HG03175 (cell line): ENCODE measurements around the gene CTDP1.
"Not testable (repeated sequence)": the region's sequence is repeated elsewhere in the genome, so short reads cannot be mapped to it uniquely, and the experiment has no call there.

Experiments used
- ATAC-seq: cut with Tn5 transposase; IDR thresholded peaks from one replicate; pipeline ENCODE4 v1.9.1; 2021; ENCODE audit warnings: mild to moderate bottlenecking, moderate library complexity; ENCODE audit not compliant: unreplicated experiment

CTDP1 gene

DNA sequence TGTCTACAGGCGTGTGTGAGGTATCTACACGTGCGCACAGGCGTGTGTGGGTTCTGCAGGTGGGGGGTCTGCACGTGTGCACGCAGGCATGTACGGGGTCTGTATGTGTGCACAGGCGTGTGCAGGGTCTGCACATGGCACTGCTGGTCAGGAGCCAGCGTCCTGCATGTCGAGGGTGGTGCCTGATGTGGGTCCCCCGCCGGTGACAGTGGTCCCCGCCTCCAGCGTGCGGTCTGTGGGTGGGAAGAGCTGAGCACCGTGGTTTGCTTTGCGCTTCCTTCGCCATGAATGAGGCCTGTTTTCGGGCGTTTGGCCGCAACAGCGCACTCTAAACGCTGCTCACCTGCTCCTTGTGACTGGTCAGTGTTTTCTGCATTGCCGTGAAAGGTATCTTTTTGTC, 57.2 kb downstream of the CTDP1 start:
- no peak for ATAC-seq

DNA sequence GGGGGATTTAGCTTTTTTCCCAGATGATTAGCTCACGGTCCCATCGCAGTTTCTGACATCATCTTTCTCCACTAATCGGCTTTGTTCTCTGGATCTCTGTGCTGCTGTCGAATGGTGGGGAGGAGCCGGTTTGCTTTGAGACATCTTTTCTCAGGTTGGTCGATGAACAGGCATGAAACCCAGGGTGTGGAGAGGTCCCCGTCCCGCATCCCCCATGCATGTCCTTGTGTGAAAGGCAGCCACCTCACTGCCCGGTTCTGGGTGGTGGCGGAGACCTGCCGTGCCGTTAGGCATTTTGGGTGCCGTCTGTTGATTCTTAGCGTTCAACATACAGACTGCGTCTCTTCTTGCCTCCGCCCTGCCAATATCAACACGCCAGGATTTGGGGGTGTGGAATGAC, 57.8 kb downstream of the CTDP1 start:
- no peak for ATAC-seq

DNA sequence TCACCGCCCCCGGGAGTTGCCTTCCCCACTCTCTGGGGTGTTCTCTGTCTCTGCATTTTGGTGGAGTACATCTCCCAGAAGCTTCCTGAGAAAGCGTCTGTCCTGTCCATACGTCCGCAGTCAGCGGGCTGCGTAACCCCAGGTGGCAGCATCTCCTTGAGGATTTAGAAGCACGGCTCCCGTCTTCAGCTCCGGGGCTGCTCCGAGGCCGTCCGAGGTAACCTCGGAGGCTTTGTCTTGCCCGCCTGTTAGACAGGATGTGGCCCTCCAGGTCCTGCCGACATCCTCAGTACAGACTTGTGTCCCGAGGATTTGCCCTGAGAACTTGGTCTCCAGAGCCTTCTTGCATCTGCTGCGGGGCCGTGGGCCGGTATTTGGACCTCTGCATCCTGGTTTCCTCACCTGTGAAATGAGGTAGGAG, 58.4 kb downstream of the CTDP1 start:
- ATAC-seq: no peak

DNA sequence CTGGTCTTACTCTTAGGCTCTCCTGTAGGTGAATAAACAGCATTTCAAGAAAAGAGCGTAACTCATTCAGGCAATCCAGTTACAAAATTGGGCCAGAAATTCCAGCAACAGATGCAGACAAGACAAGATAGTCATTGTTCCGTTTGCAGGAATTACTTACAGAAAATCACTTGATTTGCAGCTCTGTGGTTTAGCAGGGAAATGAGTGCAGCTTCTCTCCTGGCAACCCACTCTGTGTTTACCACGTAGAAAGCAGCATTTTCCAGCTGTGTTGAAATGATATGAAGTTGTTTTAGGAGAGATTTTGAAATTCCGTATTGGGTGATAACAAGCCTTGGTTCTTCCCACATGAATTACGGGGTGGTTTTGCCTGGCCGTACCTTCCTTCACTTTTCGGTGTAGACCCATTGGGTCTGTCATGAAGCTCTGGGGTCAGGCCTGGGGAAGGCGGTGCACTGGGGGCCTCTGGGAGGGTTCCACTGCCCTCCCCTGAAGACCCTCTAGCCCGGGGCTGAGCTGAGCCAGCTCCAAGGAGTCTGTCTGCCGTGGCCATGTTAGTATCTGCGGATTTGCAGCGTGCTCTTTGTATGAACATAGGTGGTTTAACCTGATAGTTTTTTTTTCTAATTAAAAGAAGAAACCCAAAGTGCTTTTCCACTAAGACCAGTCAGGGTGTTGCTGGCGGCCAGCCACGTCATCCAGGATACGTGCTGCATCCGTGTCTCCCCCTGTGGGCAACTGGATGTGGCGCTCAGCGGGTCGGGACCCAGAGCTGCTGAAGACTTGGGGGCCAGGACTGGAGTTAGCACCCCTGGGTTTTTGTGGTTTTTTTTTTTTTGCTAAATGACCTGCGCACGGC, 59.2 kb downstream of the CTDP1 start:
- no peak for ATAC-seq

DNA sequence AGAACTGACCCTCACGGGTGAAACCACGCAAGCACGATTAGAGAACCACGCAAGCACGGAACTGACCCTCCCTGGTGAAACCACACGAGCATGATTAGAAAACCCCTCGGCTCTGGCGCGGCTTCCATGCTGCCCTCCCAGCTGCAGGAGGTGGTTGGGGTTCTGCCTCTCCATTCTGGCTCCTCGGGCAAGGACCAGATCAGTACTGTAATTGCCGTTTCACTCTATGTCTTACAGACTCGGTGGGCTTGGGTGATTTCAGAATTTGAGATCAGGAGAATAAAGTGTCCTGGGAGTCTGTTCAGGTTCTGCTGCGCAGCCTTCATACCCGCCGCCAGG, 59.8 kb downstream of the CTDP1 start:
- no peak for ATAC-seq

DNA sequence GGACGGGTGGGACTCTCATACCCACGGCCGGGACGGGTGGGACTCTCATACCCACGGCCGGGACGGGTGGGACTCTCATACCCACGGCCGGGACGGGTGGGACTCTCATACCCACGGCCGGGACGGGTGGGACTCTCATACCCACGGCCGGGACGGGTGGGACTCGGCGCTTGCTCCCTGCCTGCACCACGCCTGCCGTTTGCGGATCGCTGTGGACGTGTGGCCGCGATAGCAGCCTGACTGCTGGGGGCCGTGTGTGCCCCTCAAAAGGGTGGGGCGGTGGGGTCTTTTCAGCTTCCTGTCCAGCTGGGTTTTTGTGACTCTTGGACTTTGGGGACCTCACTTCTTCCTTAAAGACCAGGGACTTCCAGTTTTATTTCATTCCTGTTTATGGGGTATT, 60.4 kb downstream of the CTDP1 start:
- ATAC-seq: not testable (repeated sequence)

DNA sequence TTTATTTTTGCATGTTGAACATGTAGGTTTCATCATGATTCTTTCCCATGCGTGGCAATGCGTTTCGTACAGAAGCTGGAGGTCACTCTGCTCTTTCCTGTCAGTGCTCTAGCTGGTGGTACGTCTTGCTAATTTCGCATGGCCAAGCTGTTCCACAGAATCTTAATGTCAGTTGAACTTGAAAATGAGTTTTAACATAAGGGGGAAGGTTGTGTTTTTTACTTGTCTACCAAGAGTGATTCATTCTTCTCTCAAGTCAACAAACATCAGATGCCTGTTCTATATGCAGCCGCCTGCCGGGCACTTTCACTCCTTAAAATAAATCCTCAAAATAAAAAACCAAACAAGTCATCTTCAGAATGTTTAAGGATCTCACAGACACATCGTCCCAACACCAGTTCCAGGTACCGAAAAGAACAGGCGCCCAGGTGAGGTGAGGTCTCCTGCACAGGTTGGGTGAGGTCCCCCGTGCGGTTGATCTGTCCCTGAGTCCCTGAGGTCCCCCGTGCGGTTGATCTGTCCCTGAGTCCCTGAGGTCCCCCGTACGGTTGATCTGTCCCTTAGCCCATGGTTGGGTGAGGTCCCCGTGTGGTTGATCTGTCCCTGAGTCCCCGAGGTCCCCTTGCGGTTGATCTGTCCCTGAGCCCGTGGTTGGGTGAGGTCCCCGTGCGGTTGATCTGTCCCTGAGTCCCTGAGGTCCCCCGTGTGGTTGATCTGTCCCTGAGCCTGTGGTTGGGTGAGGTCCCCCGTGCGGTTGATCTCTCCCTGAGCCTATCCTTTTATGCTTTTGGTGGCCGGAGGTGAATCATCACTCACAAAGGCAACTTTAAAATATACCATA, 61.1 kb downstream of the CTDP1 start:
- no peak for ATAC-seq

DNA sequence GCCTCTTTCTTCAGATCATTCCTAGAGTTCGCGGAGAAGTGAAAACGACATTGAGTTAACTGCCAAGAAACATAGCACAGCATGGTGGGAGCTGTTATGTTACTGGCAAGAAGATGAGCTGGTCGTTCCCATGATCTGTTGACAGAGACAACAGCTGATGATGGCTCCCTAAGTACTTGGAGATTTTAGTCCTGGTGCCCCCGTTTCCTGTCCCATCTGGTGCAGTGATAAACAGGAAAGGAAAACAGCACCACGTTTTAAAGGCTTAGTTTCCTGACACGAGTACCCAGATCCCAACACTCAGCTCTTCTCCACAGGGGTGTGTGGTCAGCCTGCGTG, 61.7 kb downstream of the CTDP1 start:
- ATAC-seq: no peak

DNA sequence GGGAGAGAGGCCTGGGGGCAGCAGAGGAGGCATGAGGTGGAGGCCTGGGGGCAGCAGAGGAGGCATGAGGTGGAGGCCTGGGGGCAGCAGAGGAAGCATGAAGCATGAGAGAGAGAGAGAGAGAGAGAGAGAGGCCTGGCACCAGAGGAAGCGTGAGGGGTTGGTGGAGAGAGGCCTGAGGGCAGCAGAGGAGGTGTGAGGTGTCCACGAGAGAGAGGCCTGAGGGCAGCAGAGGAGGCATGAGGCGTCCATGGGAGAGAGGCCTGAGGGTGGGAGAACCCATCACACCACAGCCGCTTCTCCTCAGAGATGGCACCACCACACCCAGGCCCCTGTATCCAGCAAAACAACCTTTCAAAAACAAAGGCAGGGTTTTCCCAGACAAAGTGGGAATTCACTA, 62.5 kb downstream of the CTDP1 start:
- no peak for ATAC-seq

DNA sequence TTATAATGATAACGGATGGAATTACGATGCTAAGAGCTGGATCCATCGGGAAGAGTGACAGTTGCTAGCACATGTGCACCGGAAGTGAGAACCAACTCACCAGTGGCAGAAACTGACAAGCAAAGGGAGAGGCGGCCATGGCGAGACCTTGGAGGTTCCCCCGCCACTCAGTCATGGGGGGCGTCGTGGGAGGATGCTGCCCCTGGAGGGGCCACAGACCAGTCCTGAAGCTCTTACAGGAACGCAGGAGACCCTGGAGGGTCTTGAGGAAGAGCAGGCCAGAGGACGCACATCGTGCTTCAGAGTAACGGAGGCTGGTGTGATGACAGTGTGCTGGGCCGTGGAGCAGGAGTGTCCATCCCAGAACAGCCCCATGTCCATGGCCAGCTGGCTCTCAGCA, 65.0 kb downstream of the CTDP1 start:
- ATAC-seq: no peak

DNA sequence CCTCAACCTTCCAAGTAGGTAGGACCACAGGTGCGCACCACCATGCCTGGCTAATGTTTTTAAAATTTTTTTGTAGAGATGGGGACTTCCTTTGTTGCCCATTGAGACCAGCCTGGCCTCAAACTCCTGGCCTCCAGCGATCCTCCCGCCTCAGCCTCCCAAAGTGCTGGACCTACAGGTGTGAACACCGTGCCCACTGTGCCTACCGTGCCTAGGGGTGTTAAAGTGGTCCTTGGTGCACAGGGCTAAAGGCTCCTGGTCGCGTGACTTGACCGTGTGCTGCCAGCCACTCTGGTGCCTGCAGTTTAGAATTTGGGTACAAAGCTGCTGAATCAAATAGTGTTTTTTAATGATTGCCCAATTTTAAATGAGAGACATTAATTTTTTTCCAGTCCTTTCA, 67.1 kb downstream of the CTDP1 start:
- no peak for ATAC-seq

DNA sequence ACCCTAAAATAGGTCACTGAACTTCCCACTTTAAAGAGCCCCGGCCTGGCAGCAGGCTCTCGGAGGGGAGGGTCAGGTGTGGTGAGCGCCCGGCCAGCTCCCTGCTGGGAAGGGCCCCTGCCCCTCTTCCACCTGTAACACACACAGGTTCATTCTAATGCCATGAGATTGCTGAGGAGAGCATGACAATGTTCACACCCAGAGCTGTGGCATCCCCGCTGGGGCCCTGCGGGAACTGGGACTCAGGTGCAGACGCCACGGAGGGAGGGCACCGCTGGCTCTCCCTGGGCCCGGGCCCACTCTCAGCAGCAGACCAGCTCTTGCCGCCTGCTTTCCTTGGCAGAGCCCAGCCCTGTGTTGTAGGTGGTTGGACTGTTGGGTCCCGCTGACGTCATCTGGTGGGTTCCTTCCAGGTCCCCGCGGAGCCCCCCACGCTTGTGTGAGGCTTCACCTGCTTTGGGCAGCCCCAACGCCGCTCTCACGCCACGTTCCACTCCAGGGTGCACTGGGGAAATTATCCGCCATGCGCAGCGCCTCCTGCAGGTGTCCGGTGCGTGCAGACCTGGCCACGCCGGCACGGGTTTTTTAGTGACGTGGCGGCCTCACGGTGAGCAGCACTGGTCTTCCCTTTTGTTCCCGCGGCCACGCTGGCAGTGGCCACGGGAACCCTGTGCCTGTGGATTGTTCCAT, 67.7 kb downstream of the CTDP1 start:
- no peak for ATAC-seq

DNA sequence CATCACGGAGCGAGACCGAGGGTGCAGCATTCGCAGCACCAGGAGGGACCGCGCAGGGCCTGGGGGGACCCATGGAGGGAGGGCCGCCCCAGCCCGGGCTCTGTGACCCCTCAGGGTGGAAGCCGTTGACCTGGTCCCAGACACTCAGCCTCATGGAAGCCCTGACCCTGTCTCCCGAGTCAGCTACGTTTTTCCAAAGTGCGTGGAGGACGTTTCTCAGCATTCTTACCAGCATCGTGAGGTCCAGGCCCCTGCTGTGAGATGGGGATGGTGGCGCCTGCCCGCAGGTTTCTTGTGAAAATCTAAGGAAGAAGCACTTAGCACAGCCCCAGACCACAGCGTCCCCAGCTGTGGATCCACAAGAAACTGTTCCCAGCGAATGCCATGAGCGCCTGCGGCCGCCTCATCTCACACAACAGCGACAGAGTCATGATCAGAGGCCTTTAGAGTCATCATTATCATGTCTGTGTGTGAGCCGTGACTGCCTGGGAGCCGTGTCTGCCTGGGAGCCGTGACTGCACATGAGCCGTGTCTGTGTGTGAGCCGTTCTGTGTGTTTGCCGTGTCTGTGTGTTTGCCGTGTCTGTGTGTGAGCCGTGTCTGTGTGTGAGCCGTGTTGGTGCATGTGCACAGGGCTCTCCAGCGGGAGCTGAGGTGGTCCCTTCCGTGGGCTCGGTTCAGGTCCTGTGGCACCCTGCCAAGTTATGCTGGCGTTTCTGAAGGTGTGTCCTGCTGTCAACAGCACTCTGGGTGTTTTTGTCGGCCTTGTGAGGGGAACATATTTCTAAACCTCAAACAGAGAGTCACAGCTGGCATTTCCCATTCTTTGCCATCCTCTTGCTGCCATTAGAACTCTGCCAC, 68.9 kb downstream of the CTDP1 start:
- no peak for ATAC-seq

DNA sequence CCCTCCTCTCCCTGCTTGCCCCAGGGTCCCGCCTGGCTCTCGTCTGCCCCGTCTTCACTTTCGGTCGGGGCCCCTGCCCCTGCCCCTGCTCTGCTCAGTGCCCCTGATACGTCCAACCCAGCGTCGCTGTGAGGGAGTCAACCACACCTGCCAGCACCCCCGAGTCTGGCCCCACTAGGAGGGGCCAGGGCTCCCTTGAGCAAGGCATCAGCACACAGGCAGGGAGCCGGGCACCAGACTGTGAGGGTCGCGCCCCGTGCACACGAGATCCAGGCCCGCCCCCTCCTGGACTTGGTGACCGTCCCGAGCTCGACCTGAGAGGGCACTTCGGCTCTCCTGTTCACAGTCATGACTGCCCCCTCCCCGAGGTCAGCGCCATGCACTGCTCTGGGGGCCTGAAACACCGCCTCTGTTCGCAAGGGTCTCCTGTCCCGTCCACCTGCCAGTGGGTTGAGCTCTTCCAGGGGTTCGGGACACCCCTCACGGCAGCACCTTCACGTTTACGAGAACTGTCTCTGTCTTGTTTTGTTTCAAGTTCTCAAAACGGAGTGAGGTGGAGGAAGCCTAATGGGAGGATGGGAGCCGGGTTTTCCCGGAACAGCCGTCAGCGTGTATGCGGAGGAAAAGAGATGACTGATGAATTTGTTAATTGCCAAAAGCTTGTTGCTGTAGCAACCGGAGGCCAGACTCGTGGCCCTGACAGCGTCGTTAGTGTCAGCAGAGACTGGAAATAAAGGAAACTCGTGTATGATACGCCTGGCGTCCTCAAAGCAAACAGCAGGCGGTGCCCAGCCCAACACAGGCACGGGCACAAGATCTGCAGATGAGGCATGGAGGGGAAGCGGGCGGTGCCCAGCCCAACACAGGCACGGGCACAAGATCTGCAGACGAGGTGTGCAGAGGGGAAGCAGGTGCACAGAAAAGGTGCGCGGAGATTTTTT, 69.9 kb downstream of the CTDP1 start:
- no peak for ATAC-seq

DNA sequence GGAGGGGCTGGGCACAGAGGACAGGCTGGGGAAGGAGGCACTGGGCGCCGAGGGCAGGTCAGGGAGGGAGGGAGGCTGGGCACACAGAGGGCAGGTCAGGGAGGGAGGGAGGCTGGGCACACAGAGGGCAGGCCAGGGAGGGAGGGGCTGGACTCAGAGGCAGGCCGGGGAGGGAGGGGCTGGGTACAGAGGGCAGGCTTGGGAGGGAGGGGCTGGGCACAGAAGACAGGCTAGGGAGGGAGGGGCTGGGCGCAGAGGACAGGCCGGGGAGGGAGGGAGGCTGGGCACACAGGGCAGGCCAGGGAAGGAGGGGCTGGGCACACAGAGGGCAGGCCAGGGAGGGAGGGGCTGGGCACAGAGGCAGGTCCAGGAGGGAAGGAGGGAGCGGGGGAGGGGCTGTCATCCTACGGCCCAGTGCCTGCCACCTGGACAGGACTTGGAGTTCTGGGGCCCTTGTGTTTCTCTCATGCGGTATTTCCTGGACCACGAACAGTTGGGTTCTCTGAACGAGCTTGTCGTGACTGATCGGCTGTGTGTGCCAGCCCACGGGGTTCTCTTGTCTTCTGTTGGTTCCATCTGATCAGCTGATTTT, 71.5 kb downstream of the CTDP1 start:
- ATAC-seq: no peak

DNA sequence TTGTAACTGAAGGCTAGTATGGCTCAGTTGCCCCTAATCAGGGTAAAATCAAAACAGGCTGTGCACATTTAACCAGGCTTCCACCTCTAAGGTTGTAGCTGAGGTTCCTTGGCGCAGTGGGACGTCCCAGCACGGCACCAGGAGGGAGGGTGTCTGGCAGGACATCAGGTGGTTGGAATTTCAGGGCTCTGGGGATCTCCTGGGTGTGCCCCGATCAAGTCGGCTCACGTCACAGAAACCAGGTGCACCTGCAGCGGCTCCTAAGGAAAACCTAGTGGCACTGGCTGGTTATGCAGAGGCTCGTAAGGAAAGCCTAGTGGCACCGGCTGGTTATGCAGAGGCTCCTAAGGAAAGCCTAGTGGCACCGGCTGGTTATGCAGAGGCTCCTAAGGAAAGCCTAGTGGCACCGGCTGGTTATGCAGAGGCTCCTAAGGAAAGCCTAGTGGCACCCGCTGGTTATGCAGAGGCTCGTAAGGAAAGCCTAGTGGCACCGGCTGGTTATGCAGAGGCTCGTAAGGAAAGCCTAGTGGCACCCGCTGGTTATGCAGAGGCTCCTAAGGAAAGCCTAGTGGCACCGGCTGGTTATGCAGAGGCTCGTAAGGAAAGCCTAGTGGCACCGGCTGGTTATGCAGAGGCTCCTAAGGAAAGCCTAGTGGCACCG, 72.4 kb downstream of the CTDP1 start:
- not testable (repeated sequence) for ATAC-seq

DNA sequence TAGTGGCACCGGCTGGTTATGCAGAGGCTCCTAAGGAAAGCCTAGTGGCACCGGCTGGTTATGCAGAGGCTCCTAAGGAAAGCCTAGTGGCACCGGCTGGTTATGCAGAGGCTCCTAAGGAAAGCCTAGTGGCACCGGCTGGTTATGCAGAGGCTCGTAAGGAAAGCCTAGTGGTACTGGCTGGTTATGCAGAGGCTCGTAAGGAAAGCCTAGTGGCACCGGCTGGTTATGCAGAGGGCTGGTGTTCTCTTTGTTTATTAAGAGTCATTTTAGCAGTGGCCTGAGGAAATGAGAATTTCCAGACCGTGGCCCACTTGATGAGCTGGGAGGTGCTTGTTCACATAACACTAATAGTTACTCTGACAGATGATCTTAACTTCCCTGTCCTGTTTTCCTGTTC, 73.3 kb downstream of the CTDP1 start:
- not testable (repeated sequence) for ATAC-seq

DNA sequence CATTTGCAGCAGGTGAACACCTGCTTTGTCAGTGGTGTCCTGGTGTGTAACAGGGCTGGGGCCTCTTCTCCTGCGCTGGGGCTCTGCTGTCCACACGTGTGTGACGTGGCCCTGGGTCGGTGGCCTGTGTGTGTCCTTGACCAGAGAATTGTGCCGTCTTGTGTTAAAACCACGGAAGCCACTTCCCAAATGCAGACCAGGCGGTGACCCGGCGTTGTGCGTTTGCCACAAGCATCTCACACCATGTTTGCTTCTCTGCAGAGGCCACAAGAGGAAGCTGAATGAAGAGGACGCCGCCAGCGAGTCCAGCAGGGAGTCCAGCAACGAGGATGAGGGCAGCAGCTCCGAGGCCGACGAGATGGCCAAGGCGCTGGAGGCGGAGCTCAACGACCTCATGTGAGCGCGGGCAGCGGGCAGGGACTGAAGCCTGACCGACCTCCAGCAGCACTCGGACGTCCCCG, 73.8 kb downstream of the CTDP1 start:
- ATAC-seq: no peak
